Nucleus accumbens (tissue), 56 donors: Measurements from ENCODE around the gene ANTXR2.
"Not testable (repeated sequence)": the region's sequence is repeated elsewhere in the genome, so short reads cannot be mapped to it uniquely, and the experiment has no call there.

Source experiments
- DNase-seq, 56 donors: peaks; one replicate each; lab custom pipeline; 2025; lab: John Stamatoyannopoulos, UW

Gene ANTXR2

DNA sequence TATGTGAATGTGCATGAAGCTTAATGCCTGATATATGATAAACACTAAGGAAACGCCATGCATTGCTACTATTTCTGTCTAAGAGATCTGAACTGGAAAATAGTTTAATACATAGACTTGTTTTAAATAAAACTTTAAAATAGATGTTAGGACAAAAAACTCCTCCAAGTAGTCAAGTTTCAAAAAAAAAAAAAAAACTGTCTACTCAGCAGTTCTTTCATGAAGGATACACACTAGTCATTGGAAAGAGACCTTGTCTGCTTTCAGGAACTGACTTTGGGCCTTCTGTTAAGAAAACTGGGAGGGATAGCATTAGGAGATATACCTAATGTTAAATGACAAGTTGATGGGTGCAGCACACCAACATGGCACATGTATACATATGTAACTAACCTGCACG lies 138.4 kb downstream of the ANTXR2 start:
- DNase-seq: no peak

- DNase-seq: no peak
These were observed 145.1 kb downstream of the ANTXR2 start for GRCh38 chr4:79927931-79928330.

DNA sequence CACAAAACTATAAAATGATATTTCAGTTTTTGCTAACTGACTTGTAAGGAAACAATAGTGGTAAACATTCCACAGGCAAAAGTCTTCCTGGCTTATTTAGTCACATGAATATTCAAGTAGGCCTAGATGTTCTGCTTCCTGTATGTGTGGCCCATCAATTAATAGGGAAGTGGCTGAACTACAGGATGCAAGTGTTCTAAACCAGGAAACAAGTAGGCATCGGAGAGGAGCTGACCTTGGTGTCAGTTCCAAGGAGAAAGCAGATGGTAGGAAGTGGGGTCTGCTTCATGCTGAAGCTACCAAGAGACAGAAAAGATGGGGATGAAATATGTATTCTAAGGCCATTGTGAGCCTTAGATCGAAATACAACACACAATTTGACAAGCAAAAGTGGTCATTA lies 149.7 kb downstream of the ANTXR2 start:
- no peak for DNase-seq

DNA sequence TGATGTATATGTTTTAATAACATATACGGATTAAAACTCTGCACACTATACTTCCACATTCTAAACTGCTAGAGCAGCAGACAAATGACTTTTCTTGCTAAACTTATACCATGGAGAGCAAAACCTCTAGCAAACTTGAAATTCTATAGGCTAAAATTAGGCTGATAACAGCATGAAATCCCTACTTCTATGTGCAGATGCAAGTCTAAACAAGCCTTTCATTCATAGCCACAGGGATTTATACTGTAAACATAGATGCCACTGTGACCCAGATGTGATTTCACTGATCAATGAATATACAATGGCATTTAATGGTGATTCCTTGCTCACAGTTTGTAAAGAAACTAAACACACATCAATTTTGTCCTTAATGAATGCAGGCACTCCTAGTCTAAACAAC lies 151.0 kb downstream of the ANTXR2 start:
- DNase-seq: no peak

DNA sequence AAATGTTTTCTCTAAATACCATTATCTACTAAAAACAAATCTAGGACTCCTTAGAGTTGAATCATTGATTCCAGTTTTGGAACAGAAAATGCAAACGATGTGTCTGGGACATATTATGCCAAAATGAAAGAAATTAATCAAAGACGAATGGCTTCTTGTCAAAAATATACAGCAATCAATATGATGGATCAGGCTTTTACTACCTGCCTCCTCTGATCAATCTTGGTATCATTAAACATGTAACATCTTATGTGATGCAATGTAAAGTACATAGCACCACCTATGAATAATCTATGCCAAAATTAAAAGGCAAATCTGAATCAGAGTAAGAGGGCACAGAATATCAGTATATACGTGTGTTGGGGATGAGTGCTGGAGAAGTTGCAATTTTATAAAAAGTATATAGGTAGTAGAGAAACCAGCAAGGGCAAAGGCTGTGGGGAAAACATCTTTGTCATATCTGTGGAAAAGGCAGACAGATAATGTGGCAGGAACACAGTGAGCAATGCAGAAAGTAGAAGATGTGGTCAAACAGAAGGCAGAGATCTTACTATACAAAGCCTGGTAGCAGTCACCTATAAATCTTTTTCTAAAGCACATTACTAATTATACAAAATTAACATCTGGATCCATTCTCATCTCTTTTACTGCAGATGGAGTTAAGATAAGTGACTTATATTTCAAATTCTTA lies 152.7 kb downstream of the ANTXR2 start:
- no peak for DNase-seq

- DNase-seq: no peak
These were observed 154.7 kb downstream of the ANTXR2 start for GRCh38 chr4:79918292-79918691.

DNA sequence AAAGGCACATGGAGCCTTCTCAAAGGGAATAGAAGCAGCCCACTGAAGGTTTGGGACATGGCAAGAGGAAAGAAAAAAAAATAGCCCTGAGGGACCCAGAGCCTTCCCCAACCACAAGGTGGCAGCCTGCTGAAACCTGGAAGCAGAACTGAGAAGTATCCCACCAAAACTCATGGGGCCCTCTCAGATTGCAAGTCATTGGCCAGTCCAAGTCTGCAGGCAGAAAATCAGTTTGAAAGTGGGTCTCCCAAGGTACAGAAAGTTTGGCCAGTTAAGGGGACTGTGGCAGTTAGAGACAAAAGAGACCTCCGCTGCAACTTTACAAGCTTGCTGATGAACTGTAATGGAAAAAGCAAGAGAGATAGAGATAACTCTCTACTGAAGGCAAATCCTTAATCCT lies 155.8 kb downstream of the ANTXR2 start:
- peak in 1 of 56 donors; percentile 0 for DNase-seq

- DNase-seq: no peak
These were observed 157.8 kb downstream of the ANTXR2 start for GRCh38 chr4:79915246-79915645.

- DNase-seq: no peak
These were observed 159.4 kb downstream of the ANTXR2 start for GRCh38 chr4:79913581-79913980.

- DNase-seq: no peak
These were observed 166.0 kb downstream of the ANTXR2 start for GRCh38 chr4:79907001-79907400.

DNA sequence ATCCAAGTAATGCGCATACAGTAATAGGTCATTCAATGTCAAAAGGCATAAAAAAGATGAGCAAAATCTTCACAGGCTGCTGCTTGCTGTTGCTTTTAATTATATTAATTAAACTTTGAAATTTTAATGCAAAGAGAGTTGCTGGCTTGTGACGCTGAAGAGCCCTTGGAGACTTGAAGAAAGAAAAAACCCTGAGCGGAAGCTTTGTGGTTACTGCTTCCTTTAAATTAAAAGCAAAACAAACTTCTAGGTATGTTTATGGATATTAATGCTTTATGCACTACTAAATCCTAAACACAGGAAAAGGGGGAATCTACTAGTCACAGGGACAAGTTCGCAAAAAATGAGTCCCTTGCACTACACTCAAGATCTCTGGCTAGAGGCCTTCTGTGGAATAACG lies 166.7 kb downstream of the ANTXR2 start:
- DNase-seq: no peak

- DNase-seq: no peak
These were observed 167.8 kb downstream of the ANTXR2 start for GRCh38 chr4:79905212-79905611.

- no peak for DNase-seq
These were observed 168.7 kb downstream of the ANTXR2 start for GRCh38 chr4:79904331-79904730.

GRCh38 chr4:79900182-79900581 lies 172.8 kb downstream of the ANTXR2 start:
- DNase-seq: no peak

GRCh38 chr4:79899481-79899880 lies 173.5 kb downstream of the ANTXR2 start:
- DNase-seq: no peak

- DNase-seq: no peak
These were observed 175.0 kb downstream of the ANTXR2 start for GRCh38 chr4:79898055-79898454.

DNA sequence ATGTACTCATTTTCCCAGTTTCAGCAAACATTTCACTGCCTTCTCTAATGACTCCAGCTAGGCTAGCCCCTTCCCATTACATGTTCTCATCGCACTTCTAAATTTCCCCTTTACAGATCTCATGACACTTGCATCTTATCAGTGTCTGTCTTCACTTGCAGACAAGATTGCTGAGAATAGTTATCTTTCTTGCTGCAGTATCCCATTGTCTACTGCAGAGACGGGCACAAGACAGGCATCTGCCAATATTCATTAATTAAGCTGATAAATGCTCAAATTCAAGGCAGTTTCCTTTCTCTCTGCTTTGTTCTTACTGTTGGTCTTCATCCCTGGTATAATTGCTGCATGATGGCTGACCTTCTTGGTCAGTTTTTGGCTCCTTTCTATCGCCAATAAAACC lies 175.9 kb downstream of the ANTXR2 start:
- DNase-seq: no peak

DNA sequence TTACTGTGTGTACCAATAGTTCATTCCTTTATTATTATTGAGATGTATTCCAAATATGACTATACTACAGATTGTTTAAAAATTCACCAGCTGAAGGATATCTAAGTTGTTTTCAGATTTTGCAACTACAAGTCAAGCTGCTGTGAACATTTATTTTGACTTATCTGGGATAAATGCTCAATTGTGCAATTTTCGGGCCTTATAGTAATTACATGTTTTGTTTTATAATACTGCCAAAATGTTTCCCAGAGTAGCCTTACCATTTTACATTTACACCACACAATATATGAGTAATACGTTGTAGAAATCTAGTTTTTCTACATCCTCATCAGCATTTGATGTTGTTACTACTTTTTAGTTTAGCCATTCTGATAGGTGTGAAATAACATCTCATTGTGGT lies 179.6 kb downstream of the ANTXR2 start:
- DNase-seq: no peak

GRCh38 chr4:79889026-79889425 lies 184.0 kb downstream of the ANTXR2 start:
- DNase-seq: not testable (repeated sequence)

DNA sequence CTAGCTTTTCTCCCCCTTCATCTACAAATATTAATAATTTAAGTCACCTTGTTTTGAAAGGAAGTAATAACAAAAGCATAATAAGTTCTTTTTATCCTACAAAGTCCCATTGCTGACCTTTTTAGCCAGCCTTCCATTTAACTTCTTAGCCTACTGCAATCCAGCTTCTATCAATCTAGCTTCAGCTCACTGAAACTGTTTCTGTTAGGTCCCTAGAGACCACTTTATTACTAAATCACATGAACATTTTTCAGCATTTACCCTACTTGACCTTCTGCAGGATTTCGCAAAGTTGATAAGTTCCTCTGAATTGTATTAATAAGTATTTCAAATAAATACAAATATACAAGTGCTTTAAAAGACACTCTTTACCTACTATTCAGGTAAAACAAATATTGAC lies 186.5 kb downstream of the ANTXR2 start:
- DNase-seq: no peak

DNA sequence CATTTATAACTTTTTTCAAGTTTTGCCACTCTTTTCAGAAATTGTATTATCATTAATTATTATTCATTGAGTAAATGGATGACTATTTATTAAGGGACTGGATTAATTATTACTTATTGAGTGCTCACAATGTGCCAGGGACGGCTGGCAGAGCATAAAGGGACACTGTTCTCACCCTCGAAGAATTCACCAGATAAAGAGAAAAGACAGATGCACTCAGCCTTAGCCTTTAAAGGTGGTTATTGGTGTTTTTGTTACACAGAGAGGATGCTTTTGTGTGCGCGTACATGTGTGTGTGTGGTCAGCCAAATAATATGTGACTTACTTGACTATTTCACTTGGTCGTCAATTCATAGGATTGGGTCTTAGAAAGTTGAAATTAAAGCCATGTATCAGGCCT lies 187.0 kb downstream of the ANTXR2 start:
- no peak for DNase-seq

DNA sequence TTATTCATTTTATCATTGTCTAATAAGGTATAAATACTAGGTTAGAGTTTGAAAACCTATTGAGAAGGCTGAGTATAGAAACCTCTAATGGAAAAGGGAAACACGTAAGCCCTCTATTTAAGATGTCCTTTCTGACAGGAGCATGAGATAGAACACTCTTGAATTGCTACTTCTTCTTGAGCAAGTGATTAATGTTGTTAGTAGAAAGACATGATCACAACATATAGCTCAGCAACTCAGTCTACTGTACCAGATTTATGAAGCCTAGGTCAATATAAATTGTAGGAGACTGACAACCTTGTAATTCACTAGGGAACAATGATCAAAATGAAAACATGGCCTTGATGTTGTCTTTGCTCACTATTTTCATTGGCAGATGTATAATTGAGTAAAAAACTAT lies 189.7 kb downstream of the ANTXR2 start:
- DNase-seq: no peak

GRCh38 chr4:79882806-79883205 lies 190.2 kb downstream of the ANTXR2 start:
- no peak for DNase-seq
